Smooth muscle cell (in vitro differentiated cells): ENCODE measurements around the gene NECTIN1. TPM values are rescaled to one million over a fixed set of nuclear protein-coding genes. Genes with fewer than 3 reads are reported as not detected.

Source experiments
- DNase-seq: peaks from one replicate; lab custom pipeline; 2025; ENCODE audit not compliant: unreplicated experiment; lab: John Stamatoyannopoulos, UW
- H2AFZ ChIP-seq: fragments of 200-600 bp; sonication (generic); 2 replicates; pipeline ENCODE4 v1.6.0; 2016; ENCODE audit warnings: antibody characterized with exemption, low read depth, mild to moderate bottlenecking
- H3F3A ChIP-seq: fragments of 200-600 bp; sonication (generic); 2 replicates; pipeline ENCODE4 v1.6.0; 2017; ENCODE audit warnings: antibody characterized with exemption, low read depth
- H3K27ac ChIP-seq: fragments of 200-600 bp; sonication (generic); 2 replicates; pipeline ENCODE4 v1.5.1; 2016; ENCODE audit warnings: low read depth, mild to moderate bottlenecking
- H3K27me3 ChIP-seq: fragments of 200-600 bp; sonication (generic); 2 replicates; pipeline ENCODE4 v1.6.1; 2016; ENCODE audit warnings: low read depth, mild to moderate bottlenecking
- H3K36me3 ChIP-seq: fragments of 200-600 bp; sonication (generic); 2 replicates; pipeline ENCODE4 v1.5.1; 2016; ENCODE audit warnings: low read depth
- H3K4me1 ChIP-seq: fragments of 200-600 bp; sonication (generic); 2 replicates; pipeline ENCODE4 v1.5.1; 2016; ENCODE audit warnings: low read depth
- H3K4me2 ChIP-seq: fragments of 200-600 bp; sonication (generic); 2 replicates; pipeline ENCODE4 v1.6.0; 2016; ENCODE audit warnings: mild to moderate bottlenecking
- H3K4me3 ChIP-seq: fragments of 200-600 bp; sonication (generic); 2 replicates; pipeline ENCODE4 v1.5.1; 2016; ENCODE audit warnings: mild to moderate bottlenecking
- H3K79me2 ChIP-seq: fragments of 200-600 bp; sonication (generic); 2 replicates; pipeline ENCODE4 v1.6.0; 2016; ENCODE audit warnings: low read depth, mild to moderate bottlenecking
- H3K9ac ChIP-seq: fragments of 200-600 bp; sonication (generic); 2 replicates; pipeline ENCODE4 v1.6.0; 2016; ENCODE audit warnings: low read depth
- H3K9me3 ChIP-seq: fragments of 200-600 bp; sonication (generic); replicated peaks from 2 replicates; pipeline ENCODE4 v1.5.1; 2016; ENCODE audit warnings: low read depth
- H4K20me1 ChIP-seq: fragments of 200-600 bp; sonication (generic); 2 replicates; pipeline ENCODE4 v1.6.0; 2016; ENCODE audit warnings: low read depth
- CTCF ChIP-seq: fragments of 200-600 bp; sonication (generic); IDR thresholded peaks from 2 replicates; pipeline ENCODE4 v1.5.1; 2017; ENCODE audit warnings: borderline replicate concordance, mild to moderate bottlenecking, antibody characterized with exemption; ENCODE audit not compliant: insufficient read depth, poor library complexity, severe bottlenecking
- WGBS: methylation state at CpG from one replicate; pipeline ENCODE4 v1.1.7; 2016; ENCODE audit warnings: low lambda C conversion rate; 5-methylcytosine and 5-hydroxymethylcytosine counted together
- polyA plus RNA-seq: library from polyadenylated mRNA; unstranded; fragments of >200 nt; fragmentation: Nextera tagmentation; extraction: Ambion mirVana; gene quantifications from 2 replicates; pipeline ENCODE4 v1.2.1, GENCODE V29; 2016
- total RNA-seq: library from RNA; depleted of rRNA; stranded (reverse); fragments of >200 nt; gene quantifications from 2 replicates; pipeline ENCODE4 v1.2.3, GENCODE V29; 2014

Gene NECTIN1
- total and polyA plus RNA-seq, 2 experiments from 2014 or later, result 4.9 to 10.1 TPM

GRCh38 chr11:119747868-119748660 lies 19.1 kb upstream of the NECTIN1 start:
- no peaks in the 10 kb centered on the region for H3K79me2 ChIP-seq
- H3K9me3 ChIP-seq, result no peaks in the 10 kb centered on the region
- peaks cover 3% of the 10 kb centered on the region for H3K4me1 ChIP-seq
- no peak overlapping the region for H2AFZ ChIP-seq
- no peak for TF ChIP-seq CTCF
- no peak for DNase-seq
- H3K4me2 ChIP-seq, result no peak overlapping the region
- no peaks in the 10 kb centered on the region for H3F3A ChIP-seq
- WGBS, result 82% methylated on average over 15 of the region's 15 CpGs
- no peak overlapping the region for H3K9ac ChIP-seq
- H3K27ac ChIP-seq, result no peak overlapping the region
- no peak overlapping the region for H3K4me3 ChIP-seq
- no peaks in the 10 kb centered on the region for H4K20me1 ChIP-seq
- no peaks in the 10 kb centered on the region for H3K36me3 ChIP-seq
- H3K27me3 ChIP-seq, result no peaks in the 10 kb centered on the region

GRCh38 chr11:119745776-119746535 lies 17.0 kb upstream of the NECTIN1 start:
- H3K79me2 ChIP-seq, result no peaks in the 10 kb centered on the region
- H4K20me1 ChIP-seq, result no peaks in the 10 kb centered on the region
- H3K9me3 ChIP-seq, result no peaks in the 10 kb centered on the region
- DNase-seq, result no peak
- no peaks in the 10 kb centered on the region for H3K36me3 ChIP-seq
- TF ChIP-seq CTCF, result no peak
- H3K27ac ChIP-seq, result no peak overlapping the region
- H3K4me1 ChIP-seq, result peaks cover 11% of the 10 kb centered on the region
- H3K4me3 ChIP-seq, result no peak overlapping the region
- H3K4me2 ChIP-seq, result no peak overlapping the region
- no peak overlapping the region for H3K9ac ChIP-seq
- peaks cover 2% of the 10 kb centered on the region for H3F3A ChIP-seq
- H2AFZ ChIP-seq, result no peak overlapping the region
- 94% methylated on average over 15 of the region's 16 CpGs for WGBS
- no peaks in the 10 kb centered on the region for H3K27me3 ChIP-seq

- H3K36me3 ChIP-seq, result no peaks in the 10 kb centered on the region
- WGBS, result 90% methylated on average over 5 of the region's 5 CpGs
- no peak for TF ChIP-seq CTCF
These were observed 16.1 kb upstream of the NECTIN1 start for GRCh38 chr11:119745112-119745511.

More at GRCh38 chr11:119745112-119745511, 16.1 kb upstream of the NECTIN1 start:
- H3F3A ChIP-seq, result peaks cover 4% of the 10 kb centered on the region
- H3K4me2 ChIP-seq, result no peak overlapping the region
- no peaks in the 10 kb centered on the region for H3K79me2 ChIP-seq
- H4K20me1 ChIP-seq, result no peaks in the 10 kb centered on the region
- H2AFZ ChIP-seq, result no peak overlapping the region
- no peaks in the 10 kb centered on the region for H3K27me3 ChIP-seq
- H3K9me3 ChIP-seq, result no peaks in the 10 kb centered on the region
- peaks cover 11% of the 10 kb centered on the region for H3K4me1 ChIP-seq
- no peak overlapping the region for H3K27ac ChIP-seq
- H3K4me3 ChIP-seq, result no peak overlapping the region
- H3K9ac ChIP-seq, result no peak overlapping the region
- DNase-seq, result no peak
